Trophoblast cell (in vitro differentiated cells and primary cell): ENCODE data around the gene POLN.

ENCODE experiments used
- DNase-seq, 2 donors: peaks; one replicate each; pipeline ENCODE4 v3.0.0-alpha.2; 2016
- H2AFZ ChIP-seq: 2 replicates; pipeline ENCODE4 v1.6.1; 2013; ENCODE audit warnings: low read length, moderate library complexity, mild to moderate bottlenecking; ENCODE audit not compliant: insufficient read depth, poor library complexity
- H2AK5ac ChIP-seq: 2 replicates; pipeline ENCODE4 v1.6.1; 2013; ENCODE audit warnings: mild to moderate bottlenecking, low read length
- H2BK120ac ChIP-seq: 2 replicates; pipeline ENCODE4 v1.6.1; 2013; ENCODE audit warnings: low read length, mild to moderate bottlenecking, moderate library complexity; ENCODE audit not compliant: insufficient read depth, poor library complexity
- H2BK12ac ChIP-seq: 2 replicates; pipeline ENCODE4 v1.6.1; 2013; ENCODE audit warnings: mild to moderate bottlenecking, low read length, moderate library complexity
- H2BK5ac ChIP-seq: 2 replicates; pipeline ENCODE4 v1.6.1; 2013; ENCODE audit warnings: low read length, low read depth, moderate library complexity, mild to moderate bottlenecking; ENCODE audit not compliant: poor library complexity
- H3K14ac ChIP-seq: 2 replicates; pipeline ENCODE4 v1.6.1; 2013; ENCODE audit warnings: mild to moderate bottlenecking, low read length
- H3K18ac ChIP-seq: 2 replicates; pipeline ENCODE4 v1.6.1; 2013; ENCODE audit warnings: mild to moderate bottlenecking, low read length
- H3K23ac ChIP-seq: 2 replicates; pipeline ENCODE4 v1.6.1; 2013; ENCODE audit warnings: low read length
- H3K27ac ChIP-seq: 2 replicates; pipeline ENCODE4 v1.5.1; 2013; ENCODE audit warnings: low read depth, mild to moderate bottlenecking, inconsistent platforms, low read length, moderate library complexity
- H3K27me3 ChIP-seq: 2 replicates; pipeline ENCODE4 v1.6.1; 2013; ENCODE audit warnings: inconsistent platforms, mild to moderate bottlenecking, low read length, moderate library complexity; ENCODE audit not compliant: insufficient read depth
- H3K36me3 ChIP-seq, 2 experiments: 1 replicate in 1 of 2; 2 replicates in 1 of 2; pipeline ENCODE4 v1.6.1; 2013; ENCODE audit warnings: low read length in 2 of 2, mild to moderate bottlenecking in 2 of 2, moderate library complexity in 1 of 2; ENCODE audit not compliant: insufficient read depth in 2 of 2, control insufficient read depth in 1 of 2
- H3K4ac ChIP-seq: 2 replicates; pipeline ENCODE4 v1.6.1; 2013; ENCODE audit warnings: low read depth, mild to moderate bottlenecking, low read length, moderate library complexity
- H3K4me1 ChIP-seq, 2 experiments: 1 replicate in 1 of 2; 2 replicates in 1 of 2; pipeline ENCODE4 v1.6.1; 2013; ENCODE audit warnings: low read length in 2 of 2, mild to moderate bottlenecking in 2 of 2, moderate library complexity in 1 of 2; ENCODE audit not compliant: insufficient read depth in 2 of 2, control insufficient read depth in 1 of 2
- H3K4me2 ChIP-seq: 2 replicates; pipeline ENCODE4 v1.6.1; 2013; ENCODE audit warnings: inconsistent platforms, mild to moderate bottlenecking, low read length, moderate library complexity
- H3K4me3 ChIP-seq: 2 replicates; pipeline ENCODE4 v1.5.1; 2013; ENCODE audit warnings: mild to moderate bottlenecking, low read depth, low read length, inconsistent platforms
- H3K79me1 ChIP-seq: one replicate; pipeline ENCODE4 v1.6.1; 2013; ENCODE audit warnings: low read length
- H3K79me2 ChIP-seq: 2 replicates; pipeline ENCODE4 v1.6.1; 2013; ENCODE audit warnings: low read length, mild to moderate bottlenecking; ENCODE audit not compliant: control insufficient read depth, insufficient read depth, poor library complexity
- H3K9ac ChIP-seq: 2 replicates; pipeline ENCODE4 v1.6.1; 2013; ENCODE audit warnings: mild to moderate bottlenecking, low read length
- H3K9me3 ChIP-seq: 2 replicates; pipeline ENCODE4 v1.6.1; 2013; ENCODE audit warnings: low read depth, mild to moderate bottlenecking, control low read depth, inconsistent platforms, low read length; ENCODE audit not compliant: insufficient read depth
- H4K12ac ChIP-seq: 2 replicates; pipeline ENCODE4 v1.6.1; 2013; ENCODE audit warnings: low read depth, mild to moderate bottlenecking, low read length, moderate library complexity
- H4K8ac ChIP-seq: 2 replicates; pipeline ENCODE4 v1.6.1; 2013; ENCODE audit warnings: low read depth, mild to moderate bottlenecking, low read length, moderate library complexity
- H4K91ac ChIP-seq: one replicate; pipeline ENCODE4 v1.6.1; 2013; ENCODE audit warnings: low read depth, mild to moderate bottlenecking, low read length, moderate library complexity
- whole genome bisulfite sequencing: extraction: QIAGEN DNeasy Blood & Tissue Kit; methylation state at CpG from one replicate; pipeline ENCODE4 v1.1.7; 2013; ENCODE audit warnings: missing lambda C conversion rate; ENCODE audit not compliant: insufficient read length, insufficient coverage; ENCODE audit errors: extremely low coverage; 5-methylcytosine and 5-hydroxymethylcytosine counted together

Gene POLN

DNA sequence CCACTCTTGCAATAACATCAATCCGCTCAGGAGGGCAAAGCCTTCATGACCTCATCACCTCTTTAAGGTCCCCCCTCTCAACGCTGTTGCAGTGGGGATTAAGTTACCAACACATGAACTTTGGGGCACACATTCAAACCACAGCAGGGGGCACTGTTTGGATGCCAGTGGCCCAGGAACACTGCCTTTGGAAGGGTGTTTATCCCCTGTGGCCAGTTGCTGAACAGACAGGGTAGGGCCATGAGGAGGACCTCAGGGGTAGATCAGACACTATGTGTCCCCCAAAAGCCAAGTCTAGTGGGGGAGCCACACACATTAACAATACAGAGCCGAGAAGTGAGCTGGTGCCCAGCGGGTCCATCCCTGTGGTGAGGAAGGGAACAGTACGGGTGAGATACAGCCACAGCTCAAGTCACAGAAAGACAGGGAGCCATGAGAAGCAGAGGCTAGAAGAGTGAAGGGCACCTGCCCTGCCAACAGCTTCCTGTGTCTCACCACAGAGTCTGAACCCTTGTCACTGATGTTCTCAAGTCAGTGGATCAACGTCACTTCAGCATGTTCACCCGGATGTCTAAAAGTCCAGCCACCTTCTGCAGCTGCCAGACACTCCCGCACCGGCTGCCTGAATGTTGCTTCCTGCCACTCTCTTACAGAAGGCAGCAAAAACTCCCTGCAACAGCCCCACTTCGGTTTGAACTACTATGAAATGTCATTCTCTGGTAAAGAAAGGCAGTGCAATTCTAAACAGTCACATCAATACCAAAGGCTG is 39.8 kb upstream of the POLN start:
- WGBS = no CpG with 5 or more reads among the region's 10 CpGs
- Histone ChIP-seq H4K8ac (no peak overlapping the region), H3K4me1 (peaks cover 0 to 4% of the 10 kb centered on the region in 2 experiments), H3K14ac (no peak overlapping the region), H2AFZ (no peak overlapping the region), H3K4ac (no peak overlapping the region), H4K91ac (no peak overlapping the region), H3K27me3 (no peaks in the 10 kb centered on the region), H3K23ac (no peak overlapping the region), H3K79me2 (no peaks in the 10 kb centered on the region), H2BK5ac (no peak overlapping the region), H2AK5ac (no peak overlapping the region), H2BK12ac (no peak overlapping the region), H2BK120ac (no peak overlapping the region), H3K4me3 (no peak overlapping the region), H3K27ac (no peak overlapping the region), H3K79me1 (no peaks in the 10 kb centered on the region), H3K4me2 (no peak overlapping the region), H4K12ac (no peak overlapping the region), H3K9ac (no peak overlapping the region), H3K9me3 (no peaks in the 10 kb centered on the region), H3K36me3 (no peaks in the 10 kb centered on the region), H3K18ac (no peak overlapping the region)
- DNase-seq = no peak

- Histone ChIP-seq H2BK120ac (no peak overlapping the region), H3K14ac (no peak overlapping the region), H3K4me1 (peaks cover 0 to 3% of the 10 kb centered on the region in 2 experiments), H3K9me3 (peaks cover 2% of the 10 kb centered on the region), H2AK5ac (no peak overlapping the region), H3K4me3 (no peak overlapping the region), H3K27me3 (no peaks in the 10 kb centered on the region), H2AFZ (no peak overlapping the region), H4K91ac (no peak overlapping the region), H3K9ac (no peak overlapping the region), H4K12ac (no peak overlapping the region), H4K8ac (no peak overlapping the region), H3K27ac (no peak overlapping the region), H3K23ac (no peak overlapping the region), H3K79me1 (no peaks in the 10 kb centered on the region), H3K79me2 (no peaks in the 10 kb centered on the region), H3K4me2 (no peak overlapping the region), H3K36me3 (no peaks in the 10 kb centered on the region), H2BK12ac (no peak overlapping the region), H2BK5ac (no peak overlapping the region), H3K4ac (no peak overlapping the region), H3K18ac (no peak overlapping the region)
- WGBS = no CpG with 5 or more reads among the region's 13 CpGs
- no peak for DNase-seq
Observed at GRCh38 chr4:2280531-2281300, 38.8 kb upstream of the POLN start.

DNA sequence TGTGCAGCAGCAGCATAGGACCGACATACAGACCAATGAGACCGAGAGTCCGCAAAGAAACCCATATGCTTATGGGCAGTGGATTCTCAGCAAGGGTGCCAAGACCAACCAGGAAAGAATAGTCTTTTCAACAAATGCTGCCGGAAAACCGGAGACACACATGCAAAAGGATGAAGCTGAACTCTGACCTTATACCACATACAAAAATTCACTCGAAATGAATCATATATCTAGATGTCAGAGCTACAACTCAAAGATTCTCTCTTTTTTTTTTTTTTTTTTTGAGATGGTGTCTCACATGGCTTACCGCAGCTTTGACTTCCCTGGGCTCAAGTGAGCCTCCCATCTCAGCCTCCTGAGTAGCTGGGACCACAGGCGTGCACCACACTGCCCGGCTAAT is 36.0 kb upstream of the POLN start:
- Histone ChIP-seq H3K36me3 (no peaks in the 10 kb centered on the region), H2BK120ac (no peak overlapping the region), H3K9me3 (peaks cover 2% of the 10 kb centered on the region), H3K79me2 (no peaks in the 10 kb centered on the region), H3K23ac (no peak overlapping the region), H4K91ac (no peak overlapping the region), H3K4me2 (no peak overlapping the region), H4K12ac (no peak overlapping the region), H3K4me1 (no peaks in the 10 kb centered on the region), H3K9ac (no peak overlapping the region), H3K14ac (no peak overlapping the region), H2BK5ac (no peak overlapping the region), H3K79me1 (no peaks in the 10 kb centered on the region), H3K4ac (no peak overlapping the region), H4K8ac (no peak overlapping the region), H3K27me3 (no peaks in the 10 kb centered on the region), H2BK12ac (no peak overlapping the region), H2AK5ac (no peak overlapping the region), H3K18ac (no peak overlapping the region), H2AFZ (no peak overlapping the region), H3K27ac (no peak overlapping the region), H3K4me3 (no peak overlapping the region)
- no peak for DNase-seq
- WGBS = no CpG with 5 or more reads among the region's 9 CpGs

DNA sequence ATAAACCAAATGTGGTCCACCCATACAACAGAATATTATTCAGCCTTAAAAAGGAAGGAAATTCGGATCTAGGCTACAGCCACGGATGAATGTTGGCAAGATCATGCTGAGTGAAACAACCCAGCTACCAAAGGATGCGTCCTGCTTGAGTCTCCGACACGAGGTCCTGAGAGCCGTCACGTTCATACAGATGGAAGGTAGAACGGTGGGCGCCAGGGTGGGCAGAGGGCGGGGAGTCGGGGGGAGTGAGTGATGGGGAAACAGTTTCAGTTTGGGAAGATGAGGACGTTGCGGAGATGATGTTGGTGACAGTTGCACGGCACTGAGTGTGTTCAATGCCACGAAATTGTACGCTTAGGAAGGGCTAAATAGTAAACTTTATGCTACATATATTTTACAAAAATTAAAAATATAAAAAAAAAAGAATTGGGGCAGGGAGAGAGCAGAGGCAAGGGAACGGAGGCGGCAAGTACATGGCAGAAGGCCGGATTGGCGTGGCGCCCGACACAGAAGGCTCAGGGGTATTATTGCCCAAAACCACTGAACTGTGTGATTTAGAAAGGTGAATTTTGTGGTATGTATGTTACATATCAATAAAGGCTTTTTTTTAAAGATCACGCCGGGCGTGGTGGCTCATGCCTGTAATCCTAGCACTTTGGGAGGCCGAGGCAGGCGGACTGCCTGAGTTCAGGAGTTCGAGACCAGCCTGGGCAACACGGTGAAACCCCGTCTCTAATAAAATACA is 34.8 kb upstream of the POLN start:
- DNase-seq = no peak
- Histone ChIP-seq H4K12ac (no peak overlapping the region), H3K9me3 (peaks cover 2% of the 10 kb centered on the region), H4K8ac (no peak overlapping the region), H3K14ac (no peak overlapping the region), H3K27me3 (no peaks in the 10 kb centered on the region), H2AFZ (no peak overlapping the region), H3K18ac (no peak overlapping the region), H2BK12ac (no peak overlapping the region), H3K27ac (no peak overlapping the region), H3K4me3 (no peak overlapping the region), H3K79me1 (no peaks in the 10 kb centered on the region), H3K4me2 (no peak overlapping the region), H3K4me1 (no peaks in the 10 kb centered on the region), H3K9ac (no peak overlapping the region), H2BK120ac (no peak overlapping the region), H4K91ac (no peak overlapping the region), H2BK5ac (no peak overlapping the region), H3K23ac (no peak overlapping the region), H3K36me3 (no peaks in the 10 kb centered on the region), H2AK5ac (no peak overlapping the region), H3K4ac (no peak overlapping the region), H3K79me2 (no peaks in the 10 kb centered on the region)
- 100% methylated on average over 2 of the region's 30 CpGs for WGBS
